ENCODE results near the gene PTPRR. TPM values are rescaled to one million over a fixed set of nuclear protein-coding genes. Genes with fewer than 3 reads are reported as not detected.
A peak's percentile ranks its signal among the peaks of the same experiment; 100 is the strongest.

The PTPRR gene
- total and polyA plus RNA-seq, 11 donors: 0.21 to 1.0 (median 0.40) TPM; not detected in 1

GRCh38 chr12:70617450-70617849, 303.1 kb downstream of the PTPRR start:
- DNase-seq: no peak
- H3K4me3 ChIP-seq: no peak overlapping the region
- peaks cover 0 to 10% (median 0%) of the 10 kb centered on the region in 9 donors for H3K36me3 ChIP-seq
- intact Hi-C loops (cut with DNase I): no loop called here
- peak overlapping the region in 2 of 12 donors; percentile 19 to 35 for H3K27ac ChIP-seq
- no peaks in the 10 kb centered on the region for H3K9me3 ChIP-seq
- TF ChIP-seq POLR2A (IDR thresholded peaks at IDR 0.05) (no peak), CTCF (IDR thresholded peaks at IDR 0.05) (no peak)
- WGBS, 4 donors: 76 to 81% (median 79%) methylated on average over 4 of the region's 4 CpGs
- H3K4me1 ChIP-seq: peaks cover 0 to 38% (median 8%) of the 10 kb centered on the region in 12 donors
- H3K27me3 ChIP-seq: no peaks in the 10 kb centered on the region
- ATAC-seq: no peak

- H3K9me3 ChIP-seq: no peaks in the 10 kb centered on the region
- peaks cover 0 to 3% (median 0%) of the 10 kb centered on the region in 9 donors for H3K27me3 ChIP-seq
- H3K36me3 ChIP-seq: no peaks in the 10 kb centered on the region
- DNase-seq (no peak), ATAC-seq (peak in 2 of 4 donors; percentile 46 to 61)
- TF ChIP-seq POLR2A (IDR thresholded peaks at IDR 0.05) (no peak), CTCF (IDR thresholded peaks at IDR 0.05) (no peak)
- H3K27ac ChIP-seq: peak overlapping the region in 5 of 12 donors; percentile 18 to 41 (median 27)
- WGBS, 4 donors: 23 to 30% (median 25%) methylated on average over 5 of the region's 5 CpGs
- H3K4me3 ChIP-seq: no peak overlapping the region
- H3K4me1 ChIP-seq: peaks cover 0 to 56% (median 13%) of the 10 kb centered on the region in 12 donors
- intact Hi-C loops (cut with DNase I): no loop called here
Observed at GRCh38 chr12:70615174-70615866, 305.2 kb downstream of the PTPRR start.

- TF ChIP-seq CTCF (IDR thresholded peaks at IDR 0.05) (no peak), POLR2A (IDR thresholded peaks at IDR 0.05) (peak in 1 of 2 donors; percentile 59)
- ATAC-seq (peak; percentile 73 to 91 (median 89)), DNase-seq (peak; percentile 70 to 78 (median 77))
- WGBS, 4 donors: 1 to 5% (median 2%) methylated on average over 17 to 63 of the region's 63 CpGs
- Histone ChIP-seq H3K27ac (peak overlapping the region; percentile 68 to 90 (median 78)), H3K36me3 (peaks cover 0 to 3% (median 0%) of the 10 kb centered on the region in 9 donors), H3K4me1 (peaks cover 0 to 41% (median 13%) of the 10 kb centered on the region in 12 donors), H3K9me3 (no peaks in the 10 kb centered on the region), H3K27me3 (peaks cover 0 to 21% (median 0%) of the 10 kb centered on the region in 9 donors), H3K4me3 (peak overlapping the region; percentile 24 to 73 (median 60))
- intact Hi-C loops (cut with DNase I): loop anchor here in 6 of 10 donors (5.0 to 10.0 kb wide), 2 partner anchors 37 to 55 kb away; no protein-coding TSS in a partner anchor
Observed at GRCh38 chr12:70609739-70610491, 310.6 kb downstream of the PTPRR start.

- peak overlapping the region; percentile 24 to 73 (median 60) for H3K4me3 ChIP-seq
- DNase-seq (no peak), ATAC-seq (peak in 1 of 4 donors; percentile 13)
- H3K27me3 ChIP-seq: peaks cover 0 to 21% (median 0%) of the 10 kb centered on the region in 9 donors
- peaks cover 0 to 35% (median 9%) of the 10 kb centered on the region in 12 donors for H3K4me1 ChIP-seq
- no peak for TF ChIP-seq CTCF (IDR thresholded peaks at IDR 0.05)
- no peak for TF ChIP-seq POLR2A (IDR thresholded peaks at IDR 0.05)
- H3K36me3 ChIP-seq: peaks cover 0 to 3% (median 0%) of the 10 kb centered on the region in 9 donors
- 58 to 81% (median 64%) methylated on average over 2 of the region's 2 CpGs for WGBS, 4 donors
- no peaks in the 10 kb centered on the region for H3K9me3 ChIP-seq
- H3K27ac ChIP-seq: peak overlapping the region; percentile 68 to 90 (median 78)
- intact Hi-C loops (cut with DNase I): loop anchor here in 2 of 10 donors (5.0 to 10.0 kb wide), 2 partner anchors 38 to 56 kb away; no protein-coding TSS in a partner anchor
Observed at GRCh38 chr12:70609203-70609602, 311.3 kb downstream of the PTPRR start.

Data from heart left ventricle (tissue), 16 donors.